Measurements from ENCODE around the gene NHLRC4. TPM values are rescaled to one million over a fixed set of nuclear protein-coding genes. Genes with fewer than 3 reads are reported as not detected.

NHLRC4 gene
- total RNA-seq, 1 donor from 2014 or later = 1.5 TPM

- intact Hi-C loops (cut with micrococcal nuclease) = no loop called here
These were observed 15.6 kb upstream of the NHLRC4 start for GRCh38 chr16:551210-551609.

- intact Hi-C loops (cut with micrococcal nuclease) = no loop called here
These were observed 14.6 kb upstream of the NHLRC4 start for GRCh38 chr16:552171-552570.

GRCh38 chr16:553601-554296, 13.1 kb upstream of the NHLRC4 start:
- intact Hi-C loops (cut with micrococcal nuclease) = no loop called here

- intact Hi-C loops (cut with micrococcal nuclease) = no loop called here
These were observed 12.5 kb upstream of the NHLRC4 start for GRCh38 chr16:554297-554621.

- intact Hi-C loops (cut with micrococcal nuclease) = no loop called here
These were observed 12.0 kb upstream of the NHLRC4 start for GRCh38 chr16:554640-555365.

GRCh38 chr16:555528-556473, 11.0 kb upstream of the NHLRC4 start:
- intact Hi-C loops (cut with micrococcal nuclease) = no loop called here

- intact Hi-C loops (cut with micrococcal nuclease) = no loop called here
These were observed 10.2 kb upstream of the NHLRC4 start for GRCh38 chr16:556474-557173.

- intact Hi-C loops (cut with micrococcal nuclease) = no loop called here
These were observed 9.1 kb upstream of the NHLRC4 start for GRCh38 chr16:557463-558297.

- intact Hi-C loops (cut with micrococcal nuclease) = no loop called here
These were observed 8.3 kb upstream of the NHLRC4 start for GRCh38 chr16:558298-559020.

- intact Hi-C loops (cut with micrococcal nuclease) = no loop called here
These were observed 7.8 kb upstream of the NHLRC4 start for GRCh38 chr16:559021-559380.

GRCh38 chr16:559411-560203, 7.2 kb upstream of the NHLRC4 start:
- intact Hi-C loops (cut with micrococcal nuclease) = no loop called here

GRCh38 chr16:560204-560700, 6.6 kb upstream of the NHLRC4 start, which contains the start of gene PRR35:
TSS of gene PRR35 (plus strand) at chr16:560394. CDS start at chr16:563295, 2,901 bp downstream.
- intact Hi-C loops (cut with micrococcal nuclease) = no loop called here

- intact Hi-C loops (cut with micrococcal nuclease) = no loop called here
These were observed 5.9 kb upstream of the NHLRC4 start for GRCh38 chr16:560701-561412.

GRCh38 chr16:561413-561794, 5.4 kb upstream of the NHLRC4 start:
- intact Hi-C loops (cut with micrococcal nuclease) = no loop called here

- intact Hi-C loops (cut with micrococcal nuclease) = no loop called here
These were observed 4.6 kb upstream of the NHLRC4 start for GRCh38 chr16:561957-562938.

GRCh38 chr16:563072-563644, 3.6 kb upstream of the NHLRC4 start:
- intact Hi-C loops (cut with micrococcal nuclease) = no loop called here
